Islet of Langerhans (tissue), 1 donor: ENCODE measurements around the gene FAM168A.

Experiments used
- FAIRE-seq: peaks from one replicate; lab custom pipeline; 2011; peaks lifted over from hg19 to GRCh38; lab: Jason Lieb, UNC

Gene FAM168A

GRCh38 chr11:73425108-73425507 is 172.8 kb downstream of the FAM168A start:
- FAIRE-seq: no peak

DNA sequence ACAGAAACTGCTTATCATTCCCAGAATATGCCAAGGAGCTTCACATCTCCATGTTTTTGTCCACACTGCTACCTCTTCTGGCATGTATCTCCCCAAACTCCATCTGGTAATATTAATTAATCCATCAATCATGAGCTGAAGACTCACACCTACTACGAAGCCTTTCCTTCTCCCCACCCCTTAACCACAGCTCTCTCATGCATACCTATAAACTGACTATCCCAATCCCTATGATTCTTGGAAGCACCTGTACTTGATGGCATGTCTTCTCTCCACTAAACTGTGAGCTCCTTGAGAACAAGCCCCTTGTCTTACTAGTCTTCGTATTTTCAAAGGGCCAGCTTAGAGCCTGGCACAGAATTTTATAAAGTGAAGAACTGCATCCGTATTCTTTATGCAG is 174.4 kb downstream of the FAM168A start:
- FAIRE-seq: no peak

DNA sequence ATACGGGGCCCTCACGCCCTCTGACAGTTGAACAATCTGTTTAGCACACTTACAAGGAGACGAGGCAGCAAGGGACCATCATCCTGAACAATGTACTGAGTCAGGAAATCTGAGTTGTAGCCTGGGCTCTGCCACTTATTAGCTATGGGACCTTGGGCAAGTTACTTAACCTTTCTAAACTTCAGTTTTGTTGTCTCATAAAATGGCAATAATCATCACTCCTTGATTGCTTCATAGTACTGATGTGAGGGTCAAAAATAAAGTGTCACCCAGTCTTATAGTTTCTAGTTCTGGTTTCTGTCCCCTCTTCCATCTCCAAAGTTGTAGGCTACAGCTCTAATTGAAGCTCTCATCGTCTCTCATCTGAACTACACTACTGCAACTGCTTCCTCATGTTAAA is 175.0 kb downstream of the FAM168A start:
- FAIRE-seq: no peak

DNA sequence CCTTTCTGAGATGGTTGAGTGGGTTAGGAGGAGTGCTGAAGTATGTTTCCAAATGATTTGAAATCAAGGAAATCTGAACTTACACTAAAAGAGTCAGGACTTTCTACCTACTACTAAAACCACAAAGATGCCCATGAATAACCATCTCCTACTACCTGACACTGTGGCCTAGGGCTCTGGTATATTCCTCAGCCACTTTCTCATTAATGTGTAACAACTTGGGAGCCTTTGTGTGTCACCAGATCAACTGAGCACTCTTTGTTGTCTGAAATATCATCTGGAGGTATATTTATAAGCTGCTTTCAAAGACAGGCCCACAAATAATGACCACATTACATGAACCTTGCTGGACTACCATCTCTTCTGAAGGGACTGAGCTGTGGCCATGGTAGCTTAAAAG is 177.8 kb downstream of the FAM168A start:
- FAIRE-seq: no peak

- no peak for FAIRE-seq
Measured at GRCh38 chr11:73416786-73417185, 181.1 kb downstream of the FAM168A start.

GRCh38 chr11:73415854-73416615 is 181.9 kb downstream of the FAM168A start:
- no peak for FAIRE-seq

DNA sequence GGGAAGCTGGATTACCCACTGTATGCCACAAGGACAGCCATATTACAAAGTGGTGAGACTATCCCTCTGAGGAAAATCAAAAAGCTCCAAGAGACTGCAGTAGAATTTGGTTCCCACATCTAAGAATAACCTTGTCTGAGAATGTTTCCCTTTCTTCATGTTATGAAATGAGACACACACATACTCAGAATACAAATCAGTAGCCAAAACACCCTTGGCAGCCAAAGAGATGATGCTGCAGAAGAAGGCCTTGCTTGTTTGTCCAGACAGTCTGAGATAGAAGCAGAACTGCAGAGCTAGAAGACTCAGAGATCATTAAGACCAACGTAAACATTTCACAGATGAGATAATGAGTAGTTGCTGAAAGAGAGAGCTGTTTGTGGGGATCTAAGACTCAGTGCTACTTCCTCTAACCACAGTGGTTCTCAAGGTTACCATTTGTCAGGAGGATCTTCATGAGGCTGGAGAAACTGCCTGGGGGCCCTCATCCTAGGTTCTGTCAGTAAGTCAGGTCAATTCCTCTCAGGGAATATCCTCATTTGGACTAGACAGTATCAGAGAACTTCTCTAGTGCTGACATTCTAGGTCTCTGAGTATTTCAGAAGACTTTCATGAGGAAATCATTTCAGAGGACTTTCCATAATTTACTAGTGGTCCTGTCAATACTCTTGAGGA is 182.8 kb downstream of the FAM168A start:
- FAIRE-seq: no peak

- FAIRE-seq: no peak
Measured at GRCh38 chr11:73413256-73413655, 184.7 kb downstream of the FAM168A start.

DNA sequence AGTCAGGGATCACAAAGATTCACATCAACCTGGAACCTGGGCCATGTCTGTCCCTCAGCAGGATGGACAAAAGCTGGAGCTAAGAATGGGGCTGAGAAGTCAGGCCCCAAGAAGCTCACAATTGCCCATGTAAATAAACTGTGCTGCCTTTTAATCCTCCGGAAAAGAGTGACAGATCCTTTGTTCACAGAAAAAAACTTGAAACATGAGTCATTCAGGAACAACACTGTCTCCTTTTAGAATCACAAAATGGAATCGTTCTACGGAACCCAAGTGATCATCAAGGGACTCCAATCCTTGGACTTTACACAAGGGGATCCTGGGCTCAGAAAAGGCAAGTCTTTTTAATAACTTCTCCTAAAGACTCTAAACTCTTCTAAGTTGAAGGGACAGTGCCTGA is 185.6 kb downstream of the FAM168A start:
- no peak for FAIRE-seq

GRCh38 chr11:73411031-73411430 is 186.9 kb downstream of the FAM168A start:
- no peak for FAIRE-seq

DNA sequence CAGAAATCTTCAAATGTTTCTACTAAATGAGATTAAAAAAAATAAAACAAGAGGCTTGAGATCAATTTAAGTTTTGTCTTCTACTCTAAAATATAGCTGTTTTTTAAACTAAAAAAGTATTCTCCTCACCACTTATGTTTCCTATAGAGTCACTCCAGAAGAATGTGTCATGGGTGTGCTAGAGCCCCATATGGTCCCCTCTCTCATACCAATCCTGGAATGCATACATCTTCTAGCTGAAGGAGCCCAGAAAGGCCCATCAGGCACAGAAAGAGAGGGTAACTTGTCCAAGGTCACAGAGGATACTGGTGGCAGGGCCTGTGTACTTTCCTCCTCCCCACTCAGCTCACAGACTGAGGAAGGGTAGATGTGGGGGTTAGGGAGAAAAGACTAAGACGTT is 187.3 kb downstream of the FAM168A start:
- no peak for FAIRE-seq

DNA sequence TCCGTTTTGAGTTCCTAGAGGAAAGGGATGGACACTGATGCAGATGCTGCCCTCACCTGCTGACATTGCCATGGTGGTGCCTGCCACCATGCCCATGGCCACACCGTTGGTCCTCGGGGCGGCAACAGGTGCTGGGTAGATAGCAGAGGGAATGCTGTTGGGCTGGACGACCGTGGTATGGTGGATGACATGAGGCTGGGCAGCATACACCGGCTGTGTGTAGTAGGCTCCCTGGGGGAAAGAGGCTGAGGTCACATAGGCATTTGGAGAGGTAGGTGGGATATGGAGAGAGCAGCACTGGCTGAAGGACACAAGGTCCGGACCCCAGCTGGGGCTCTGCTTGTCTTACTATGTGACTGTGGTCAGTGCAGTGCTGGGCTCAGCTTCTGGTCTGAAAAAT is 188.5 kb downstream of the FAM168A start:
- no peak for FAIRE-seq

- FAIRE-seq: no peak
Measured at GRCh38 chr11:73406619-73407018, 191.3 kb downstream of the FAM168A start.

DNA sequence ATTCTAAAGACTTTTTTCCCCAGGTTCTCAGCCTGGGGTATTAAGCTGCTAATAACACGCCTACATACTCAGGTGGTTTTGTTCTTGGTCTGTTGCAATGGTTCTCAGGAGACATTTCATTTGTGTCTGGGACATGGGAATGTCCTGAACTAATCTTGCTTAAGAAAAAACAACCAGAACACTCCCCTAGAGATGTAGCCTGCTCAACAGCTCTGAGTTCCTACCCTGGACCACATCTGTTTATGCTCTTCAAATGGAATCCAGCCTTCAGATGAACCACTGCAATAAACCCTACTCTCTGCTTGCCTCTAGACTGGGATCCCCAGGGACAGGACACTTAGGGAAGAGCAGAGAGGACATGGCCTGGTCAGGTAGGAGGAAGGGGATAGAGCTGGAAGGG is 191.8 kb downstream of the FAM168A start:
- FAIRE-seq: no peak

- FAIRE-seq: no peak
Measured at GRCh38 chr11:73405146-73405510, 192.8 kb downstream of the FAM168A start.

DNA sequence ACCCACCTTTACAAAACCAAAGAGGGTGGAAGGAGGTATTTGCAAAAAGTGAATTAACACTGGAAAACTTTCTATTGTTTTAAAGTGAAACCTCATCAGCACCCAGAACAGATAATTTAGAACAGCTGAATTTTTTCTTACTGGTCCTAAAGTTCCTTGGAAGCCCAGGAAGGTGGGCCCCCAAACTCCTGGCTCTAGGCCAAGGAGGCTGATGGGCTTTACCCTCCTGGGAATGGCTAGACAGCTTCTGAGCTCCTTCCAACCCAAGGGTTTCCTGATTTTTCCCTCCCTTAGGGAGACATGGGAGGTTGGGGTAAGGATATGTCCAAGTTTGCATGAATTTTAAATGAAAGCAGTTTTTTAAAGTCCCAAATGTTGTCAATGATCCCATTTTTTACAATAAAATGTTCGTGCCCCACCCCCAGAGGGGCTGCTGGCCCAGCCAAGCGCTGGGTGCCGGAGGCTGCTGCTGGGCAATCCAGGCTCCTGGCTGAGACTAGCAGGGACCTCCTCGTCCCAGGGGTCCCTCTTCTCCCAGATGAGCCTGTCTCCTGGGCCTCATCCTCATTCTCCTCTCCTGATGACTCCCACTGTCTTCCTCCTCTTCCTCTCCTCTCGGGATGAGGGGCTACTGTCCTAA is 193.3 kb downstream of the FAM168A start:
- no peak for FAIRE-seq

GRCh38 chr11:73404048-73404447 is 193.9 kb downstream of the FAM168A start:
- no peak for FAIRE-seq

GRCh38 chr11:73403541-73403940 is 194.4 kb downstream of the FAM168A start:
- FAIRE-seq: no peak

GRCh38 chr11:73402834-73403185 is 195.1 kb downstream of the FAM168A start:
- FAIRE-seq: no peak

- no peak for FAIRE-seq
Measured at GRCh38 chr11:73401924-73402833, 195.7 kb downstream of the FAM168A start.

DNA sequence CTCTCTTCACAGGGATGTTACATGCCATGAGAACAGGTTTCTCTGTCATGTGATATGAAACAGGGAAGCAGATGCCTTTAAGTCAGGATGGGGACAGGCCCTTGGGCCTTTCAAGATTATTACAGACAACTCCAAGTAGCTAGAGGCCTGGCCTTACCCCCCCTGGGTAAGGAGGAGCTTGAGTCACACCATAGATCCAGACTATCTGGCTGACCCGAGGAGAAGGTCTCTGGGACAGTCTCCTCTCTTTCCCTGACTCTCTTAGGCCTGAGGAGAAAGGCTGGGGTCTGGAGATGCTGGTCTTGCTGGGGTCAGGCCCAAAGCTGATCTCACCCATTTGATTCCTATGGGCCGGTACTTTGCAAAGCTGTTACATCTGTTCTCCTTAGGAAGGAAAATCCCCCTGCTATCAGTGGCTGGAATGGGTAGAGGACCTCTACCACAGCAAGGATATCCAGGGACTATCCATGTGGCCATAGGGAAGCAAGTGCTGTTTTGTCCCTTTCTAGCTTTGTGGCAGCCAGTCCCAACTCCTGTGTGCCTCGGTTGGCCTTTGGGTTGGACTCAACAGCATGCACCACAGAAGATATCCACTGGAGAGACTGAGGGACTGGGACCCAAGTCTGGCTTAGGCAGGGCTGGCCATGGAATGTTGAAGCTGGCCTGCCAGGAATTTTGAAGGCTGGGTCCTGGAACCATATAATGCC is 196.5 kb downstream of the FAM168A start:
- no peak for FAIRE-seq

DNA sequence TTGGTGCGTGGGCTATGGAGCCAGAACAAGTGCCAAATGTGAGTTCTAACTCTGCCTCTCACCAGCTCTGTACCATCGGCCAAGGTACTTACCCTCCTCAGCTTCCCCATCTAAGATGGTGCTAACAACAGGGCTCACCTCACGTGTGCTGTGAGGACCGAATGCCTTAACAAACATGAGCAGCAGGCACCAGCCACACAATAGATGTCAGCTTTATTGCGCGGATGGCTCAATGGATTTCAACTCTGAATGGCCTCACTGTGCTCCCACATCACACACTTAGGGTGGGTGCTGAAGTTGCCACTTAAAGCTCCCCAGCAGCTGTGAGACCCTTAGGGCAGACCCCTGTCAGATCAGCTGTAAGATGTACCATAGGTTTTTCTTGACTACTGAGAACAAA is 197.6 kb downstream of the FAM168A start:
- FAIRE-seq: no peak
